ENCODE data around the gene OTOF.

Gene OTOF

GRCh38 chr2:26412091-26412673, 65.7 kb downstream of the OTOF start:
- no peak for DNase-seq (ENCODE audit: low read depth, low spot score)

GRCh38 chr2:26411419-26411818, 66.5 kb downstream of the OTOF start:
- no peak for DNase-seq (ENCODE audit: low read depth, low spot score)

GRCh38 chr2:26410764-26411243, 67.1 kb downstream of the OTOF start:
- DNase-seq (ENCODE audit: low read depth, low spot score) = no peak

GRCh38 chr2:26409785-26410184, 68.1 kb downstream of the OTOF start:
- no peak for DNase-seq (ENCODE audit: low read depth, low spot score)

- no peak for DNase-seq (ENCODE audit: low read depth, low spot score)
Measured at GRCh38 chr2:26407526-26407925, 70.4 kb downstream of the OTOF start.
